ENCODE measurements around the gene DNAAF5.

The DNAAF5 gene

DNA sequence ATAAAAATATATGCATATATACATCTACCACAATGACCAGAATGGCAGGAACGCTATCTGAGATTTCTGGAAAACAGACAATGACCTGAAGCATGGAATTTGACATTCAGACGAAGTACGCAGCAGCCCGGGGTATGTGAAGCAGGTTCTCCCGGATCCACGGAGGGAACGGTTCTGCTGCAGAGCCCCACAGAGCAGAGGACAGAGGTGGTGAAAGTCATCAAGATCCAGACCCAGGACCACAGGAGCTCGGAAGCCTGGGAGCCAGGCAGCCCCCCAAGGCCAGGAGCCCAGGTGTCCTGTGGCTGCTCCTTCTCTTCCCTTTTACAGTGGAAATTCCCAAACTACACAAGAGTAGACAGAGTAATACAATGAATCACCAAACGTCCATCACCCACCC lies 42.1 kb upstream of the DNAAF5 start:
- H3K9me3 ChIP-seq (ENCODE audit: insufficient read depth, low read depth, low read length) = peaks cover 13% of the 10 kb centered on the region; the same call in 1 of the 2 replicates
- no peak overlapping the region for H3K4me3 ChIP-seq (ENCODE audit: low read length, poor library complexity, severe bottlenecking)
- H3K36me3 ChIP-seq (ENCODE audit: insufficient read depth, low read length) = no peaks in the 10 kb centered on the region
- no peak overlapping the region for H3K9ac ChIP-seq (ENCODE audit: low read depth, low read length, poor library complexity, severe bottlenecking)
- H3K27me3 ChIP-seq (ENCODE audit: insufficient read depth, low read length, poor library complexity, severe bottlenecking) = no peaks in the 10 kb centered on the region
- H3F3A ChIP-seq (ENCODE audit: low read depth) = no peaks in the 10 kb centered on the region
- no peaks in the 10 kb centered on the region for H3K4me1 ChIP-seq (ENCODE audit: insufficient read depth, low read length, poor library complexity, severe bottlenecking)
- no peak overlapping the region for H2AFZ ChIP-seq (ENCODE audit: low read length)
- H3K79me2 ChIP-seq (ENCODE audit: insufficient read depth, low read length) = no peaks in the 10 kb centered on the region
- H3K9me2 ChIP-seq (replicated peaks; ENCODE audit: low read depth, low read length) = no peaks in the 10 kb centered on the region
- TF ChIP-seq, protein P1, sequence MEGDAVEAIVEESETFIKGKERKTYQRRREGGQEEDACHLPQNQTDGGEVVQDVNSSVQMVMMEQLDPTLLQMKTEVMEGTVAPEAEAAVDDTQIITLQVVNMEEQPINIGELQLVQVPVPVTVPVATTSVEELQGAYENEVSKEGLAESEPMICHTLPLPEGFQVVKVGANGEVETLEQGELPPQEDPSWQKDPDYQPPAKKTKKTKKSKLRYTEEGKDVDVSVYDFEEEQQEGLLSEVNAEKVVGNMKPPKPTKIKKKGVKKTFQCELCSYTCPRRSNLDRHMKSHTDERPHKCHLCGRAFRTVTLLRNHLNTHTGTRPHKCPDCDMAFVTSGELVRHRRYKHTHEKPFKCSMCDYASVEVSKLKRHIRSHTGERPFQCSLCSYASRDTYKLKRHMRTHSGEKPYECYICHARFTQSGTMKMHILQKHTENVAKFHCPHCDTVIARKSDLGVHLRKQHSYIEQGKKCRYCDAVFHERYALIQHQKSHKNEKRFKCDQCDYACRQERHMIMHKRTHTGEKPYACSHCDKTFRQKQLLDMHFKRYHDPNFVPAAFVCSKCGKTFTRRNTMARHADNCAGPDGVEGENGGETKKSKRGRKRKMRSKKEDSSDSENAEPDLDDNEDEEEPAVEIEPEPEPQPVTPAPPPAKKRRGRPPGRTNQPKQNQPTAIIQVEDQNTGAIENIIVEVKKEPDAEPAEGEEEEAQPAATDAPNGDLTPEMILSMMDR (conservative IDR thresholded peaks at IDR 0.05; ENCODE audit: low read length) = no peak
- no peak for TF ChIP-seq EZH2phosphoT487 (IDR thresholded peaks at IDR 0.05; ENCODE audit: borderline replicate concordance)
- no peaks in the 10 kb centered on the region for H4K20me1 ChIP-seq (ENCODE audit: insufficient read depth, low read length, poor library complexity, severe bottlenecking)
- H3K4me2 ChIP-seq (ENCODE audit: low read depth, low read length, poor library complexity, severe bottlenecking) = no peak overlapping the region

DNA sequence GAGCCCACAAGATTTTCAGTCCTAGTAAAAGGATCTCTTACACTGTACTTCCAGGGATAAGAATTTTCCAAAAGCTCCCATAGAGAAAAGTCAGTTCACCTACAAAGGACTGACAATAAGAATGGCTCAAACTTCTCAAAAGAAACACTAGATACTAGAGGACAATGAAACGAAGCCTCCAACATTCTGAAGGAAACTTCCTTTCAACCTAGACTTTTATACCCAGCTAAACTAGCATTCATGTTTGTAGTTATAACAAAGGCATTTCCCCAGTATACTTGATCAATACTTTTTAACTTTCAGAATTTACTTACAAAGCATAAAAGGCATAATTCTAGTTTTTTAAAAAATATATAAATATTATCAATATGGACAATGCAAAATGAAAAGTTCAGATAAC lies 41.0 kb upstream of the DNAAF5 start:
- H3F3A ChIP-seq (ENCODE audit: low read depth) = no peaks in the 10 kb centered on the region
- no peaks in the 10 kb centered on the region for H3K36me3 ChIP-seq (ENCODE audit: insufficient read depth, low read length)
- no peak overlapping the region for H3K4me3 ChIP-seq (ENCODE audit: low read length, poor library complexity, severe bottlenecking)
- no peaks in the 10 kb centered on the region for H3K27me3 ChIP-seq (ENCODE audit: insufficient read depth, low read length, poor library complexity, severe bottlenecking)
- H3K9me3 ChIP-seq (ENCODE audit: insufficient read depth, low read depth, low read length) = peaks cover 13% of the 10 kb centered on the region; the same call in 1 of the 2 replicates
- H4K20me1 ChIP-seq (ENCODE audit: insufficient read depth, low read length, poor library complexity, severe bottlenecking) = no peaks in the 10 kb centered on the region
- H3K79me2 ChIP-seq (ENCODE audit: insufficient read depth, low read length) = no peaks in the 10 kb centered on the region
- H3K9me2 ChIP-seq (replicated peaks; ENCODE audit: low read depth, low read length) = no peaks in the 10 kb centered on the region
- TF ChIP-seq, protein P1 (conservative IDR thresholded peaks at IDR 0.05; ENCODE audit: low read length) = no peak
- no peak for TF ChIP-seq EZH2phosphoT487 (IDR thresholded peaks at IDR 0.05; ENCODE audit: borderline replicate concordance)
- H3K4me2 ChIP-seq (ENCODE audit: low read depth, low read length, poor library complexity, severe bottlenecking) = no peak overlapping the region
- H2AFZ ChIP-seq (ENCODE audit: low read length) = no peak overlapping the region
- no peaks in the 10 kb centered on the region for H3K4me1 ChIP-seq (ENCODE audit: insufficient read depth, low read length, poor library complexity, severe bottlenecking)
- H3K9ac ChIP-seq (ENCODE audit: low read depth, low read length, poor library complexity, severe bottlenecking) = no peak overlapping the region

DNA sequence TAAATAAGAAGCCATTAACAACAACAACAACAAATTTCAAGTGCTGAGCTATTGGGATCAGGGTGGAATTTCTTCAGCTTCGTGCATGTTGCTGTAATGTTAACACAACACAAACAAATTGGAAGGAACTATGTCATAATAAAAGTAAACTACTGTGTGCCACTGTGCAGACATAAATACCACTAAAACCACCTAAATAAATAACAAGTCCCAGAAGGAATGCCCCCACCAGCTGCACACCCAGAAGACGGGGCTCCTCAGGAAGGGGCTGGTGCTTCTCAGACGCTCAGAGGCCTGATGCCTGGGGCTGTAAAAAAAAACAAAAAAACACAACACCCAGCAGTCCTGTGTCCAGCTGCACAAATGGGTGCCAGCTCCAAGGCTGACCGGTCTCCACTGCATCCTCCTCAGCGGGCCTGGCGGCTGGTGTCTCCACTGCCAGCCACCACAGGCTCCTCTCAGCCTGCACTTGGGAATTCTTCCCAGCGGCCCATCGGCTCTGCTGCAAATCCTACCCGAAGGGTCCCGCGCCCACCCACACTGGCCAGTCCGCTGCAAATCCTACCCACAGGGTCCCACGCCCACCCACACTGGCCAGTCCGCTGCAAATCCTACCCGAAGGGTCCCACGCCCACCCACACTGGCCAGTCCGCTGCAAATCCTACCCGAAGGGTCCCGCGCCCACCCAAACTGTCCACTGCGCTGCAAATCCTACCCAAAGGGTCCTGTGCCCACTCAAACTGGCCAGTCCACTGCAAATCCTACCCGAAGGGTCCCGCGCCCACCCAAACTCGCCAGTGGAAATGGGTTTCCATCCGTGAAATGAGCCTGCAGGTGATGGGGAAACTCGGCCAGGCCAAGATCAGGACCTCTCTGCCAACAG lies 35.8 kb upstream of the DNAAF5 start:
- H3K79me2 ChIP-seq (ENCODE audit: insufficient read depth, low read length) = no peaks in the 10 kb centered on the region
- H3K9me2 ChIP-seq (replicated peaks; ENCODE audit: low read depth, low read length) = no peaks in the 10 kb centered on the region
- H3K9me3 ChIP-seq (ENCODE audit: insufficient read depth, low read depth, low read length) = peaks cover 8% of the 10 kb centered on the region; the same call in 1 of the 2 replicates
- H4K20me1 ChIP-seq (ENCODE audit: insufficient read depth, low read length, poor library complexity, severe bottlenecking) = no peaks in the 10 kb centered on the region
- no peak overlapping the region for H3K9ac ChIP-seq (ENCODE audit: low read depth, low read length, poor library complexity, severe bottlenecking)
- no peak overlapping the region for H3K4me2 ChIP-seq (ENCODE audit: low read depth, low read length, poor library complexity, severe bottlenecking)
- no peaks in the 10 kb centered on the region for H3K27me3 ChIP-seq (ENCODE audit: insufficient read depth, low read length, poor library complexity, severe bottlenecking)
- no peaks in the 10 kb centered on the region for H3K36me3 ChIP-seq (ENCODE audit: insufficient read depth, low read length)
- no peak overlapping the region for H2AFZ ChIP-seq (ENCODE audit: low read length)
- no peaks in the 10 kb centered on the region for H3F3A ChIP-seq (ENCODE audit: low read depth)
- H3K4me3 ChIP-seq (ENCODE audit: low read length, poor library complexity, severe bottlenecking) = no peak overlapping the region
- no peaks in the 10 kb centered on the region for H3K4me1 ChIP-seq (ENCODE audit: insufficient read depth, low read length, poor library complexity, severe bottlenecking)
- TF ChIP-seq, protein P1 (conservative IDR thresholded peaks at IDR 0.05; ENCODE audit: low read length) = no peak
- no peak for TF ChIP-seq EZH2phosphoT487 (IDR thresholded peaks at IDR 0.05; ENCODE audit: borderline replicate concordance)
